ENCODE data around the gene KIAA1328. TPM values are rescaled to one million over a fixed set of nuclear protein-coding genes. Genes with fewer than 3 reads are reported as not detected.

KIAA1328 gene
- total RNA-seq, 1 donor from 2014 or later: 10.7 TPM

DNA sequence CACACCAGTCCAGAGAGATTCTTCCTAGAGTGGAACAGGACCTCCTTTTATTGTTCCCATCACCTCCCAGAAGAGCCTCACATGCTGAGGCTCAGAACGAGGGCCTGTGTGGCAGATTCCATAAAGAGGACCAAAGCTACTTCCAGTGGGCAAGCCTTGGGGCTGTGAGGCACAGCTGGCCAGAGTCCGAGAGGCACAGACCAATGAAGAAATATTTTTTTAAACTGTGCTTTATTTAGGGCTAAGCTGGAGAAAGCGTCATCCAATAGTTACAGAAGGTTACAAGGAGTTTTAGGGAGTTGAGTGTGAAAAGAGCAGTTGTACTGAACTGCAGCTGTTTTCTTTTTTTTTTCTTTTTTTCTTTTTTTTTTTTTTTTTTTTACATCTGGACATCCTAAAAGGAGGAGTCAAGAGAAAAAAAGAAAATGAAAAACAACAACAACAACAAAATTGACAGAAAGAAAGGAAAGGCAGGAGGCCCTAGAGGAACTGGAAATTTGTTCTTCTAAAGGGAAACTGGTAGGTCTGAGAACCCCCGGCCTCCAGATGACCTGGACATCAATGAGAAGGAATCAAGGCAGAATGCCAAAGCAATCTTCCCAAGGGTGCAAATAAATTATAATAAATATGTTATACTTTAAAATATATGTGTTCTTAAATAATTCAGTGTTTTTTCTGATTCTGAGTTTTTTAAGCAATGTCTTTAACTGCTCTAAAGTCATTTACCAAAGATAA lies 414.1 kb downstream of the KIAA1328 start:
- H3K36me3 Mint-ChIP-seq (ENCODE audit: unreplicated experiment): peaks cover 3% of the 10 kb centered on the region
- no peak for DNase-seq (ENCODE audit: extremely low spot score, unreplicated experiment)
- peaks cover 3% of the 10 kb centered on the region for H3K4me1 Mint-ChIP-seq (ENCODE audit: unreplicated experiment)
- H3K27ac Mint-ChIP-seq (ENCODE audit: unreplicated experiment): no peak overlapping the region
- H3K27me3 Mint-ChIP-seq (ENCODE audit: unreplicated experiment): peaks cover 32% of the 10 kb centered on the region
- H3K4me3 Mint-ChIP-seq (ENCODE audit: unreplicated experiment): no peak overlapping the region
- no peaks in the 10 kb centered on the region for H3K9me3 Mint-ChIP-seq (ENCODE audit: unreplicated experiment)
- TF ChIP-seq, protein P1, sequence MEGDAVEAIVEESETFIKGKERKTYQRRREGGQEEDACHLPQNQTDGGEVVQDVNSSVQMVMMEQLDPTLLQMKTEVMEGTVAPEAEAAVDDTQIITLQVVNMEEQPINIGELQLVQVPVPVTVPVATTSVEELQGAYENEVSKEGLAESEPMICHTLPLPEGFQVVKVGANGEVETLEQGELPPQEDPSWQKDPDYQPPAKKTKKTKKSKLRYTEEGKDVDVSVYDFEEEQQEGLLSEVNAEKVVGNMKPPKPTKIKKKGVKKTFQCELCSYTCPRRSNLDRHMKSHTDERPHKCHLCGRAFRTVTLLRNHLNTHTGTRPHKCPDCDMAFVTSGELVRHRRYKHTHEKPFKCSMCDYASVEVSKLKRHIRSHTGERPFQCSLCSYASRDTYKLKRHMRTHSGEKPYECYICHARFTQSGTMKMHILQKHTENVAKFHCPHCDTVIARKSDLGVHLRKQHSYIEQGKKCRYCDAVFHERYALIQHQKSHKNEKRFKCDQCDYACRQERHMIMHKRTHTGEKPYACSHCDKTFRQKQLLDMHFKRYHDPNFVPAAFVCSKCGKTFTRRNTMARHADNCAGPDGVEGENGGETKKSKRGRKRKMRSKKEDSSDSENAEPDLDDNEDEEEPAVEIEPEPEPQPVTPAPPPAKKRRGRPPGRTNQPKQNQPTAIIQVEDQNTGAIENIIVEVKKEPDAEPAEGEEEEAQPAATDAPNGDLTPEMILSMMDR (IDR thresholded peaks at IDR 0.05): no peak

DNA sequence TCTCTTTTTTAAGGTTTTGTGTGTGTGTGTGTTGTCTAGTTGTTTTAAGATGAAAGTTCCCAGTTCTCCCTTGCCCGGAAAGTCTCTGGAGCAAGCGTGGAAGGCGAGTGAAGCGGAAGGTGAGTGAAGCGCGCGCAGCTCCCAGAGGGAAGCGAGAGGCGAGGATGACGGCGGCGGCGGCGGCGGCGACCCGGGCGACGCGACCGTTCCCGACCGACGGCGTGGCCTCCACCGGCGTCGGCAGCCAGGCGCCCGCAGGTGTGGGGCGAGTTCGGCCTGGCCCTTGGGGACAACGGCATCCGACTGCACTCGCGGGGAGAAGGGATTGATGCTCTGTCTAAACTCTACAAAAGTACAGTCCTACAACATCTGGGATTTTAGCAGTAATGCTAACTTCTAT lies 414.8 kb downstream of the KIAA1328 start:
- no peak for DNase-seq (ENCODE audit: extremely low spot score, unreplicated experiment)
- H3K27ac Mint-ChIP-seq (ENCODE audit: unreplicated experiment): no peak overlapping the region
- no peaks in the 10 kb centered on the region for H3K9me3 Mint-ChIP-seq (ENCODE audit: unreplicated experiment)
- peaks cover 3% of the 10 kb centered on the region for H3K36me3 Mint-ChIP-seq (ENCODE audit: unreplicated experiment)
- peaks cover 3% of the 10 kb centered on the region for H3K4me1 Mint-ChIP-seq (ENCODE audit: unreplicated experiment)
- peaks cover 36% of the 10 kb centered on the region for H3K27me3 Mint-ChIP-seq (ENCODE audit: unreplicated experiment)
- no peak overlapping the region for H3K4me3 Mint-ChIP-seq (ENCODE audit: unreplicated experiment)
- TF ChIP-seq, protein P1 (IDR thresholded peaks at IDR 0.05): no peak

DNA sequence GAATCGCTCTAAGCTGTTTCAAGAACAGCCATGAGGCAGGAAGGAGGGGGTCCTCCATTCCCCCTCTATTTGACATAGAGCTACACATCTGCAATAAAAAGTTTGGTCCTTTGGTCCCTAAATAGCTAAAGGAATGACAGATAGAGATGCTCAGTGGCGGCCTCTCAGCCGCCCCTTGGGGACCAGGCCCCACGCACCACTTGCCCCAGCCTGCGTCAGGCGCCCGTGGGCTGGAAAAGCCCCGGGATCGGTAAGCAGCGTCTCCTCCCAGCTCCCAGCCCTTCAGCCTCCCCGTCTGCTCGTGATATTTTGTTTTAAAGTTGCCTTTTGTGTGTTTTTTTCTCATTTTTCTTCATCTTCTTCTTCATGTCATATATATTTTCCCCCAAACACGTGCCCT lies 415.7 kb downstream of the KIAA1328 start:
- peaks cover 36% of the 10 kb centered on the region for H3K27me3 Mint-ChIP-seq (ENCODE audit: unreplicated experiment)
- TF ChIP-seq, protein P1 (IDR thresholded peaks at IDR 0.05): no peak
- H3K9me3 Mint-ChIP-seq (ENCODE audit: unreplicated experiment): no peaks in the 10 kb centered on the region
- no peak overlapping the region for H3K4me3 Mint-ChIP-seq (ENCODE audit: unreplicated experiment)
- DNase-seq (ENCODE audit: extremely low spot score, unreplicated experiment): no peak
- H3K4me1 Mint-ChIP-seq (ENCODE audit: unreplicated experiment): peaks cover 3% of the 10 kb centered on the region
- no peak overlapping the region for H3K27ac Mint-ChIP-seq (ENCODE audit: unreplicated experiment)
- peaks cover 3% of the 10 kb centered on the region for H3K36me3 Mint-ChIP-seq (ENCODE audit: unreplicated experiment)

DNA sequence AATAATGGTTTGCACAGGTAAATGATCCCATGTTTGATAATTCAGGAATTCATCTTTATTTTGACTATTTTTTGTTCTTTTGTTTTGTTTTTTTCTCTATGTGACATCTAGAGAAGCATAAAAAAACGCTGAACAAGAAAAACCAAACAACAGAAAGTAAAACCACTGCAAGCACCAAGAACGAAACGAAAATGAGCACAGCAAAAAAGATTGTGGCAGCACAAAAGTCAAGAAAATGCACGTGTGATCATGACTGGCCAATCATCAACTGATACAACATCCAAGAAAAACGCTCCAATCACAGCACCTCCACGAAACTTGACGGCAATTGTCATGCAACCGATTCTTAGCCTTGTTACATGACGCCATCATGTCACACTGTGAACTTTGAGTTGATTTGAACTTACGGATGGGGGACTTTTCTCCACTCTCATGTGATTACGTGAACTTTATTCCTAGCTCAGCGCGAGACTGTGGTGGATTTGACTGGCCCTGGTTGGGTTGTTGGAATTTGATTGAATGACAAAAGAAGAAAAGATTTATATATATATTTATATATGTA lies 417.9 kb downstream of the KIAA1328 start:
- H3K4me3 Mint-ChIP-seq (ENCODE audit: unreplicated experiment): no peak overlapping the region
- H3K9me3 Mint-ChIP-seq (ENCODE audit: unreplicated experiment): no peaks in the 10 kb centered on the region
- no peak for DNase-seq (ENCODE audit: extremely low spot score, unreplicated experiment)
- peaks cover 48% of the 10 kb centered on the region for H3K27me3 Mint-ChIP-seq (ENCODE audit: unreplicated experiment)
- TF ChIP-seq, protein P1 (IDR thresholded peaks at IDR 0.05): no peak
- no peak overlapping the region for H3K27ac Mint-ChIP-seq (ENCODE audit: unreplicated experiment)
- peaks cover 3% of the 10 kb centered on the region for H3K36me3 Mint-ChIP-seq (ENCODE audit: unreplicated experiment)
- H3K4me1 Mint-ChIP-seq (ENCODE audit: unreplicated experiment): peaks cover 3% of the 10 kb centered on the region

DNA sequence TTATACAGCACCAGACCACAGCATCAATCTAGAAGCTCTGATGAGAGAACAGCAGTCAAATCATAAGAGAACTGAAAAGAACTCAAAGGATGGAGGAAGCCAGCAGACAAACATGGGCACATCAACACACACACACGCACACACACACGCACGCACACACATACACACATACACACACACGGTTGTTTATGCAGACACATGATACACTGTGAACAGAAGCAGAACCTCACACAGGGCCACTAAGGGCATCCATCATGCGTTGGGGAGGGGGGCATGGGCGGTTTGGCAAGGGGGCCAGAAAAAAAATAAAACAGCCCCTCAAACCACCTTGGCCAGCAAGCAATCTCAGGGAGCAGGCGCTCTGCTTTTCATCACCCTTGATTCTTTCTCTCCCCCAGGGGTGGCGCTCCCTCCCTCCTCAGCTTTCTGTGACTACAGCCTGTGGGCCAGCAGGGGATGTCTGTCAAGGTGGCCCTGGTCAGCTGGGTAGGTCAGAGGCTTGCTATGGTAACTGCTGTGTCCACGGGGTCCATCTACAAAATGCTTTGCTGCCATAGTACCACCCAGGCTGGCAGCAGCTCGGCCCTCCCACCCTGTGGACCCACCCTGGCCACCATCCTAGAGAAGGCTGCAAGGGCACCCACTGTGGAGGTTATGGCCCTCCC lies 418.7 kb downstream of the KIAA1328 start:
- TF ChIP-seq, protein P1 (IDR thresholded peaks at IDR 0.05): no peak
- Mint-ChIP-seq H3K36me3 (ENCODE audit: unreplicated experiment) (peaks cover 5% of the 10 kb centered on the region), H3K27ac (ENCODE audit: unreplicated experiment) (no peak overlapping the region)

More for the DNA sequence above, 418.7 kb downstream of the KIAA1328 start:
- H3K9me3 Mint-ChIP-seq (ENCODE audit: unreplicated experiment): no peaks in the 10 kb centered on the region
- H3K27me3 Mint-ChIP-seq (ENCODE audit: unreplicated experiment): peaks cover 53% of the 10 kb centered on the region
- no peak for DNase-seq (ENCODE audit: extremely low spot score, unreplicated experiment)
- peaks cover 3% of the 10 kb centered on the region for H3K4me1 Mint-ChIP-seq (ENCODE audit: unreplicated experiment)
- H3K4me3 Mint-ChIP-seq (ENCODE audit: unreplicated experiment): no peak overlapping the region
